Activated T-cell treated with anti-CD3 and anti-CD28 coated beads, Interleukin-2, amount 50 U/mL, for 24 hours (primary cell): ENCODE results near the gene PROP1.
"Not testable (repeated sequence)": the region's sequence is repeated elsewhere in the genome, so short reads cannot be mapped to it uniquely, and the experiment has no call there.

Experiments
- DNase-seq: peaks from one replicate; pipeline ENCODE4 v3.0.0-alpha.2; 2020
- H3K27ac Mint-ChIP-seq: 2 replicates; pipeline ENCODE4 v1.8.0; 2020; ENCODE audit warnings: mild to moderate bottlenecking, mixed read lengths
- H3K27me3 Mint-ChIP-seq: 2 replicates; pipeline ENCODE4 v1.8.0; 2020; ENCODE audit warnings: mixed read lengths
- H3K36me3 Mint-ChIP-seq: 2 replicates; pipeline ENCODE4 v1.8.0; 2020; ENCODE audit warnings: low read depth, mixed read lengths
- H3K4me1 Mint-ChIP-seq: 2 replicates; pipeline ENCODE4 v1.8.0; 2020; ENCODE audit warnings: low read depth, mixed read lengths
- H3K4me3 Mint-ChIP-seq: 2 replicates; pipeline ENCODE4 v1.8.0; 2020; ENCODE audit warnings: mild to moderate bottlenecking, moderate library complexity, mixed read lengths
- H3K9me3 Mint-ChIP-seq: 2 replicates; pipeline ENCODE4 v1.8.0; 2020; ENCODE audit warnings: mixed read lengths

The PROP1 gene

GRCh38 chr5:177968661-177969211 is 27.3 kb downstream of the PROP1 start:
- Mint-ChIP-seq H3K36me3 (no peaks in the 10 kb centered on the region), H3K27ac (no peak overlapping the region), H3K4me3 (no peak overlapping the region), H3K27me3 (no peaks in the 10 kb centered on the region), H3K4me1 (peaks cover 5% of the 10 kb centered on the region), H3K9me3 (peaks cover 3% of the 10 kb centered on the region)
- DNase-seq = no peak

- H3K36me3 Mint-ChIP-seq = no peaks in the 10 kb centered on the region
- H3K27me3 Mint-ChIP-seq = no peaks in the 10 kb centered on the region
- no peak overlapping the region for H3K4me3 Mint-ChIP-seq
These were observed 28.7 kb downstream of the PROP1 start for GRCh38 chr5:177967221-177967887.

GRCh38 chr5:177966839-177967166 is 29.2 kb downstream of the PROP1 start:
- DNase-seq = no peak
- Mint-ChIP-seq H3K27me3 (no peaks in the 10 kb centered on the region), H3K9me3 (no peaks in the 10 kb centered on the region), H3K36me3 (no peaks in the 10 kb centered on the region), H3K27ac (no peak overlapping the region), H3K4me3 (no peak overlapping the region), H3K4me1 (peaks cover 5% of the 10 kb centered on the region)

More at GRCh38 chr5:177967221-177967887, 28.7 kb downstream of the PROP1 start:
- no peak for DNase-seq
- Mint-ChIP-seq H3K9me3 (no peaks in the 10 kb centered on the region), H3K4me1 (peaks cover 5% of the 10 kb centered on the region), H3K27ac (no peak overlapping the region)

- Mint-ChIP-seq H3K4me1 (peaks cover 5% of the 10 kb centered on the region), H3K9me3 (no peaks in the 10 kb centered on the region)
These were observed 29.8 kb downstream of the PROP1 start for GRCh38 chr5:177966009-177966838.

GRCh38 chr5:177964471-177964870 is 31.6 kb downstream of the PROP1 start:
- DNase-seq = no peak
- Mint-ChIP-seq H3K4me1 (peaks cover 5% of the 10 kb centered on the region), H3K4me3 (no peak overlapping the region), H3K36me3 (peaks cover 5% of the 10 kb centered on the region), H3K27ac (no peak overlapping the region), H3K9me3 (no peaks in the 10 kb centered on the region), H3K27me3 (no peaks in the 10 kb centered on the region)

More at GRCh38 chr5:177966009-177966838, 29.8 kb downstream of the PROP1 start:
- DNase-seq = no peak
- no peak overlapping the region for H3K27ac Mint-ChIP-seq
- no peaks in the 10 kb centered on the region for H3K36me3 Mint-ChIP-seq
- H3K4me3 Mint-ChIP-seq = no peak overlapping the region
- no peaks in the 10 kb centered on the region for H3K27me3 Mint-ChIP-seq

GRCh38 chr5:177963966-177964365 is 32.1 kb downstream of the PROP1 start:
- H3K9me3 Mint-ChIP-seq = no peaks in the 10 kb centered on the region
- H3K36me3 Mint-ChIP-seq = peaks cover 5% of the 10 kb centered on the region
- H3K27ac Mint-ChIP-seq = no peak overlapping the region
- no peak overlapping the region for H3K4me3 Mint-ChIP-seq
- H3K4me1 Mint-ChIP-seq = peaks cover 5% of the 10 kb centered on the region
- no peak for DNase-seq
- no peaks in the 10 kb centered on the region for H3K27me3 Mint-ChIP-seq

- Mint-ChIP-seq H3K4me3 (no peak overlapping the region), H3K36me3 (peaks cover 12% of the 10 kb centered on the region), H3K9me3 (no peaks in the 10 kb centered on the region), H3K27ac (no peak overlapping the region), H3K27me3 (no peaks in the 10 kb centered on the region), H3K4me1 (no peaks in the 10 kb centered on the region)
- no peak for DNase-seq
These were observed 36.7 kb downstream of the PROP1 start for GRCh38 chr5:177959315-177959714.

GRCh38 chr5:177958696-177959095 is 37.3 kb downstream of the PROP1 start:
- Mint-ChIP-seq H3K4me3 (no peak overlapping the region), H3K9me3 (no peaks in the 10 kb centered on the region), H3K27ac (no peak overlapping the region), H3K27me3 (no peaks in the 10 kb centered on the region), H3K4me1 (no peaks in the 10 kb centered on the region), H3K36me3 (peaks cover 12% of the 10 kb centered on the region)
- DNase-seq = no peak

- Mint-ChIP-seq H3K27me3 (no peaks in the 10 kb centered on the region), H3K9me3 (no peaks in the 10 kb centered on the region), H3K4me3 (no peak overlapping the region), H3K36me3 (peaks cover 15% of the 10 kb centered on the region), H3K4me1 (no peaks in the 10 kb centered on the region), H3K27ac (no peak overlapping the region)
- DNase-seq = no peak
These were observed 38.8 kb downstream of the PROP1 start for GRCh38 chr5:177957241-177957640.

- not testable (repeated sequence) for H3K27ac Mint-ChIP-seq, H3K9me3 Mint-ChIP-seq, H3K4me3 Mint-ChIP-seq, H3K4me1 Mint-ChIP-seq, H3K27me3 Mint-ChIP-seq, DNase-seq
- peaks cover 13% of the 10 kb centered on the region for H3K36me3 Mint-ChIP-seq
These were observed 42.9 kb downstream of the PROP1 start for GRCh38 chr5:177953101-177953500.

GRCh38 chr5:177949656-177950055 is 46.4 kb downstream of the PROP1 start:
- not testable (repeated sequence) for H3K27me3 Mint-ChIP-seq, H3K27ac Mint-ChIP-seq, H3K4me1 Mint-ChIP-seq, H3K9me3 Mint-ChIP-seq, H3K4me3 Mint-ChIP-seq, DNase-seq, H3K36me3 Mint-ChIP-seq

GRCh38 chr5:177949065-177949464 is 47.0 kb downstream of the PROP1 start:
- H3K9me3 Mint-ChIP-seq, H3K4me1 Mint-ChIP-seq, H3K27me3 Mint-ChIP-seq, DNase-seq, H3K36me3 Mint-ChIP-seq, H3K4me3 Mint-ChIP-seq, H3K27ac Mint-ChIP-seq: not testable (repeated sequence)

- DNase-seq, H3K36me3 Mint-ChIP-seq, H3K4me1 Mint-ChIP-seq, H3K9me3 Mint-ChIP-seq, H3K4me3 Mint-ChIP-seq, H3K27ac Mint-ChIP-seq, H3K27me3 Mint-ChIP-seq: not testable (repeated sequence)
These were observed 48.1 kb downstream of the PROP1 start for GRCh38 chr5:177947912-177948311.

GRCh38 chr5:177945601-177946283 is 50.3 kb downstream of the PROP1 start:
- H3K4me1 Mint-ChIP-seq, H3K27me3 Mint-ChIP-seq, H3K36me3 Mint-ChIP-seq, H3K4me3 Mint-ChIP-seq, H3K9me3 Mint-ChIP-seq, DNase-seq, H3K27ac Mint-ChIP-seq: not testable (repeated sequence)

- not testable (repeated sequence) for H3K9me3 Mint-ChIP-seq, H3K4me1 Mint-ChIP-seq, DNase-seq, H3K36me3 Mint-ChIP-seq, H3K27ac Mint-ChIP-seq, H3K27me3 Mint-ChIP-seq
- H3K4me3 Mint-ChIP-seq = peak overlapping the region; percentile 76
These were observed 50.9 kb downstream of the PROP1 start for GRCh38 chr5:177945145-177945544.
